ENCODE data around the gene AKAP6. TPM values are rescaled to one million over a fixed set of nuclear protein-coding genes. Genes with fewer than 3 reads are reported as not detected.

The AKAP6 gene
- total RNA-seq, 1 experiment from 2014 or later, result 1.1 TPM

- no peak overlapping the region for H2BK120ac ChIP-seq (ENCODE audit: low read depth, low read length, poor library complexity, severe bottlenecking)
- H3K27ac ChIP-seq (ENCODE audit: insufficient read length, low read depth, low read length), result no peak overlapping the region
- no peak for TF ChIP-seq CTCF (conservative IDR thresholded peaks at IDR 0.05)
- no peak overlapping the region for H3K4ac ChIP-seq (ENCODE audit: low read depth, low read length)
- no peaks in the 10 kb centered on the region for H4K20me1 ChIP-seq (ENCODE audit: control insufficient read depth, insufficient read depth, insufficient read length)
- no peak overlapping the region for H4K91ac ChIP-seq (ENCODE audit: insufficient read length, low read depth, low read length)
- H3K56ac ChIP-seq (ENCODE audit: insufficient read length, low read depth, low read length), result no peak overlapping the region
- no peak overlapping the region for H2BK12ac ChIP-seq (ENCODE audit: insufficient read length, low read depth, low read length)
- H3K27me3 ChIP-seq (ENCODE audit: insufficient read depth, low read length), result no peaks in the 10 kb centered on the region
- H2AK5ac ChIP-seq (ENCODE audit: insufficient read length, low read length), result no peak overlapping the region
- no peak overlapping the region for H3K4me3 Mint-ChIP-seq
- H2BK20ac ChIP-seq (ENCODE audit: low read depth, low read length, poor library complexity, severe bottlenecking), result no peak overlapping the region
- no peaks in the 10 kb centered on the region; a peak in 1 of 5 replicates for H3K9me3 Mint-ChIP-seq
- no peaks in the 10 kb centered on the region for H3K36me3 Mint-ChIP-seq (ENCODE audit: insufficient read depth in 1 of 3, low read depth in 3 of 3)
- no peak overlapping the region for H3T11ph ChIP-seq (ENCODE audit: low read length)
- no peak overlapping the region for H2AFZ ChIP-seq (ENCODE audit: low read length)
- no peak overlapping the region for H3K27ac Mint-ChIP-seq
- no peak overlapping the region for H3K18ac ChIP-seq (ENCODE audit: insufficient read length, low read depth, low read length)
- H2BK15ac ChIP-seq (ENCODE audit: low read depth, low read length), result no peak overlapping the region
- H3K4me1 ChIP-seq (ENCODE audit: insufficient read depth, low read length), result no peaks in the 10 kb centered on the region
- H4K8ac ChIP-seq (replicated peaks; ENCODE audit: insufficient read length, low read depth, low read length), result no peak overlapping the region
- no peak overlapping the region for H3K23ac ChIP-seq (ENCODE audit: insufficient read length, low read depth, low read length)
- peaks cover 0 to 2% of the 10 kb centered on the region in 2 experiments; a peak in 1 of 4 replicates for H3K4me1 Mint-ChIP-seq
- no peak overlapping the region for H4K5ac ChIP-seq (ENCODE audit: insufficient read length, low read depth, low read length)
- WGBS (ENCODE audit: extremely low coverage, insufficient read length, low lambda C conversion rate), result no CpG with 5 or more reads among the region's 1 CpG
- no peaks in the 10 kb centered on the region for H3K23me2 ChIP-seq (ENCODE audit: insufficient read length, low read depth, low read length, poor library complexity, severe bottlenecking)
- DNase-seq, result no peak
- H3K14ac ChIP-seq (ENCODE audit: insufficient read depth, low read length), result no peak overlapping the region
- H3K4me2 ChIP-seq (ENCODE audit: insufficient read depth, insufficient read length, low read length), result no peak overlapping the region
- H3K27me3 Mint-ChIP-seq (ENCODE audit: low read depth), result no peaks in the 10 kb centered on the region; the same call in 1 of the 2 replicates
- H3K79me1 ChIP-seq (ENCODE audit: insufficient read depth, low read depth, low read length, poor library complexity, severe bottlenecking), result no peaks in the 10 kb centered on the region
- no peak overlapping the region for H3K9ac ChIP-seq (ENCODE audit: extremely low read depth, insufficient read length, low read length)
- no peak overlapping the region for H2BK5ac ChIP-seq (ENCODE audit: insufficient read length, low read length)
- no peaks in the 10 kb centered on the region for H3K9me3 ChIP-seq (ENCODE audit: control insufficient read depth, low read depth, low read length)
- no peaks in the 10 kb centered on the region for H3K79me2 ChIP-seq (ENCODE audit: insufficient read depth, low read length)
Measured at GRCh38 chr14:32561520-32561919, 232.4 kb downstream of the AKAP6 start.

Data from H9 (cell line).